HG03442 (cell line): ENCODE data around the gene AFF1.
A peak's percentile ranks its signal among the peaks of the same experiment; 100 is the strongest.

Source experiments
- ATAC-seq: cut with Tn5 transposase; IDR thresholded peaks from one replicate; pipeline ENCODE4 v1.9.1; 2021; ENCODE audit warnings: mild to moderate bottlenecking, moderate library complexity; ENCODE audit not compliant: unreplicated experiment

AFF1 gene

DNA sequence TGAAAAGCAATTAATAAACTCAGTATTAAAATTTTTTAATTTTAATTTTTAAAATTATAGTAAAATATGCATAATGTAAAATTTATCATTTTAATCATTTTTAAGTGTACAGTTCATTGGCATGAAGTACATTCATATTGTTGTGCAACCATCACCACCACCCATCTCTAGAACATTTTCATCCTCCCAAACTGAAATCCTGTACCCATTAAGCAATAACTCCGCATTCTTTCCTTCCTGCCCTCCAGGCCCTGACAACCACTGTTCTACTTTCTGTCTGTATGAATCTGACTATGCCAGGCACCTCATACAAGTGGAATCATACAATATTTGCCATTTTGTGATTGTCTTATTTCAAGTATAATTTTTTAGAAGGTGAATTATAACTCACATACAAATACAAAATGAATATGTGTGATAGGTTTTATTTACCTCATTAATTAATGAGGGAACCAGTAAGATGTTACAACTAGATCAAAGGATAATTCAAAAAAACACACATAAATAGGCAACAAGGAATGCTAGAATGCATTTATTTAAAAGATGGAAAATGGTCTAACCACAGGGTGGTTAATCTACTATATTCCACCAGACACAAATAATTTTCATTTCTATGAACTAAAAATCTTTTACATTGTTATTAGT, 13.1 kb upstream of the AFF1 start:
- no peak for ATAC-seq

- ATAC-seq, result no peak
Observed at GRCh38 chr4:86924811-86925210, 10.0 kb upstream of the AFF1 start.

DNA sequence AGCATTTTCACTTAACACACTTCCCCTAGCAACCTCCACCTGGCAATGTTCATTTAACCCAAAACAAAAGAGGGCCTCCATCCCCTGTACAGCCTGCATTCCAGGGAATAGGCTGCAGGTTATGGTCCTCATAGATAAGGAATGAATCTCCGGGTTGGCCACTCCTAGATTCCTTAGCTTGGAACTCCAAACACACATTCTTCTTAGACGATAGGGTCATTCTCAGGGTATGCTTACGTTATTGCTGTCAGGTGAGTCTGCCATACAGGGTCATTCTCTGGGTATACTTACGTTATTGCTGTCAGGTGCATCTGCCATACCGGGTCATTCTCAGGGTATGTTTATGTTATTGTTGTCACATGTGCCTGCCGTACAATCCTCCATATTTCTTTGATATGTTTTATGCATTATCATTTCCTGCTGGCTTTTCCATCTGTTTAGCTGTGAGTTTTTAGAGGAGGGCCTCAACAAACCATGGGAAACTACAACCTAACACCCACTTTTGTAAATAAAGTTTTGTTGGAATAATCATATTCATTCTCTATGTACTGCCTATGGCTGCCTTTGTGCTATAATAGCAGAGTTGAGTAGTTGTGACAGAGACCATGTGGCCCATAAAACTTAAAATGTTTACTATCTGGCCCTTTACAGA, 8.2 kb upstream of the AFF1 start:
- no peak for ATAC-seq

- peak; percentile 44 for ATAC-seq
Observed at GRCh38 chr4:86927843-86928395, 6.9 kb upstream of the AFF1 start.

GRCh38 chr4:86928400-86929255, 6.2 kb upstream of the AFF1 start:
- ATAC-seq, result peak; percentile 31

DNA sequence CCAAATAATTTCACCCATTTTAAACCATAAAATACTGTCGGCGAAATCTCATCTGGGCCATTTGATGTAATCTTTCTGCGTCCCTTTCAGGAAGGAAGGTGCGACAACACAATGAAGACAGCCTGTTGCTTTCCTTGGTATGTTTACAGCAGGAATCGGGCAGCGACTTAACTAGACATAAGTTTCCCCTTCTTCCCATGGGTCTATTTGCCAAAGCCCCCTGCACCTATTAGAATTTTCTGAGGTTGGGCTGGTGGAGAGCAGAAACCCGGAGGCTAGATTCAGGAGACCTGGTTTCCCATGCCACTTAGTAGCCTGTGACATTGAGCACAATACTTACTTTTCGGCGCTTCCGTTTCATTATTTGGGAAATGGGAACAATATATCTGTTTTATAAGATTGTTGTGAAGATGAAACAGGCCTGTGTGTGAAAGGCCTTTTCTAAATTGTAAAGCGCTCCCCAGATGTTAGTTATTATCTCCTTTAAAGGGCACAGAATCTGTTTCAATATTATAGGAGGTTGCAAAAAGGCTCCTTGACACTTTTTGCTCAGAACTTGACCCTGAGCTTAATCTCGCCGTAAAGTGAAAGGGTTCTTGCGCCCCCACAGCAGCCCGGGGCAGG, 552 bp upstream of the AFF1 start:
- no peak for ATAC-seq

GRCh38 chr4:86935566-86935852, 698 bp downstream of the AFF1 start:
- no peak for ATAC-seq

DNA sequence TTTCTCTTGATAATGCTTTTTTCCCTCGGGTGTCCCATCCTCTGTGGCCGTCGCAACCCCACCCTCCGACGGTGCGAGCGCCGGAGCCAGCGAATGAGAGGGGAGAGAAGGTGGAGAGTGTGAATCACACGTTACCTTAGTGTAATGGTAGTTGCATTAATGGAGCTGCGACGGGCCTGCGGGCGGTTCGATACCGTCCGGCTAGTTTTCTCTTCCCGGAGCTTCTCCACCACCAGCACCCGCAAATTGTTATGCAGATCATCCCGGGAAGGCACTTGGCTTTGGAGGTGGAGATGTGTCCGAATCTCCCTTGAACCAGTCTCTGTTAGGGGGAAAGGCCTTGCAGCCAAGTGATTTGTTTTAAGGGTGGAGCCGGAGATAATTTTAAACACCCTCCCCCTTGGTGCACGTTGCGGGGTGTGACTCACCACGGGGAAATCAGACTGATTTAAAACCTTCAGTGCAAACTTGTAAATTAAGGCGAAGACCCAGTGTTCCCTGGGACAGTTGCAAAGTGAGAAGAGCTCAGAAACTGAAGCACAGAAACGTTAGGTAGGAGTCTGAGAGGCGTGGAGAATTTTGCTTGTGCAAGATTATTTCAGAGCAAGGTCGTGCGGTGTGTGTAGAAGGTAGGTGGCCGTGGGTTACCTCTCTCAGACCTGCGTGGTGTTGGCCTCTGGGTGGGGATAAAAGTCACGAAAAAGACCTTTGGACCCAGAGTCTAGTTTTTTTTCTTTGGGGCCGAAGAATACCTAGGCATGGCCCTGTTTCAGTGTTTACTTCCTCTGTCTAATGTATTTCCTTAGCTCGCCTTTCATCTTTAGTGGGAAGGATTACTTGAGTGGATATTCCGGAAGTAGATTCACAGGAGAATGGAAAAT, 1.3 kb downstream of the AFF1 start:
- peak; percentile 28 for ATAC-seq

DNA sequence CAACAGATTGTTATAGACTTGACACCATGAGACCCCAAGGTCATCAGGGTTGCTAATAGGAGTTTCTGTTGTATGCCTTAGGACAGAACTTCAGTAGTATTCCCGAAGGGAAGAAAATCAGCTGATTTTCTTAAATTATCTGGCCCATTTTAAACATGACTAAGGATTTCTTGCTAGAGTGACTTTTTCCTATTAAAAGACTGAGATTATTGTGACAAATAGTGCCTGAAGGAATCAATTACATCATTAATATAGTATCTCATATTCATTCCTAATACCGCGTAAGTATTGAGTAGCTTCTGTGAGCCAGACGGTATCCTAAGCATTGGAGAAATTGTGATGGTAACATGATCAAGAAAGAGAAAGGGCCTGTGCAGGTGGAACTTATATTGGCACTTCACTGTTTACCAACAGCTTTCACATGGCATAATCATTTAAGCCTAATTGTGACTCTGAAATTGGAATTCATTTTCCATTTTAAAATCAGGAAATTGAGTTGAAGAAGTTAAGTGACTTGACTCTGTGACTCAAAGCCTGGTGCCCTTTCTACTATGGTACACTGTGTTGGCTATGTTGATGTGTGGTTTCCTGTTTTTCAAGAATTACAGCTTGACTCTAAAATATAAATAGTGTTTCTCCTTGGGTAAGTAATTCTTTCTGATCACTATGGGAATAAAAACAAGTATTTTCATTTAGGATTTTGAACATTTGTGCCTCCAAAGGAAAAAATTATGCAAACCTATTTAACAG, 4.1 kb downstream of the AFF1 start:
- no peak for ATAC-seq

DNA sequence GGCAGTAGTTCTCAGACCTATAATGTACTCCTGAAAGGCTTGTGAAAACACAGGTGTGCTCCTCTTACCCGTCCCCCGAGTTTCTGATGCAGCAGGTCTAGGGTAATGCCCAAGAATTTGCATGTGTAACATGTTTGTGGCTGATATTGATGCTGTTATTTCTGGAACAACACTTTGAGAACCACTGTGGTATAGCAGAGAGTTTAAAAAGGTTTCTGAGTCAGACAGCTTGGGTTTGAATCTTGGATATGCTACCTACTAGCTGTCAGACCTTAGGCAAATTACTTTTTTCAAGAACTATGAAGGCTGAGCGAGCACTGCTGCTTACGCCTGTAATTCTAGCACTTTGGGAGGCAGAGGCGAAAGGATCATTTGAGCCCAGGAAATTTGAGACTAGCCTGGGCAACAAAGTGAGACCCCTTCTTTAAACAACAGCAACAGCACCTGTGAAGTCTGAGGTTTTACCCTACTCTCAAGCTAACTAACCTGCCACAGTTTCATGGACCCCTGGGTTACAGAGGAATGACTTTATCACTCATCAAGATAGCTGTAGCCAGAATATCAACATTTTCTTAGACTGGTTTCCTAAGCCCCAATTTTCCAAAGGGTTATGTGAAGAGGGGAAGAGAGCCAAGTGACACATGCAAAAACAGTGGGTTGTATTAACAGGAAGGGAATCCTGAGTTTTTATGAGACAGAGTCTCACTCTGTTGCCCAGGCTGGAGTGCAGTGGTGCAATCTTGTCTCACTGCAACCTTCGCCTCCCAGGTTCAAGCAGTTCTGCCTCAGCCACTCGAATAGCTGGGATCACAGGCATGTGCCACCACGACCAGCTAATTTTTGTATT, 5.1 kb downstream of the AFF1 start:
- ATAC-seq, result peak; percentile 62

GRCh38 chr4:86940920-86941460, 6.2 kb downstream of the AFF1 start:
- no peak for ATAC-seq

DNA sequence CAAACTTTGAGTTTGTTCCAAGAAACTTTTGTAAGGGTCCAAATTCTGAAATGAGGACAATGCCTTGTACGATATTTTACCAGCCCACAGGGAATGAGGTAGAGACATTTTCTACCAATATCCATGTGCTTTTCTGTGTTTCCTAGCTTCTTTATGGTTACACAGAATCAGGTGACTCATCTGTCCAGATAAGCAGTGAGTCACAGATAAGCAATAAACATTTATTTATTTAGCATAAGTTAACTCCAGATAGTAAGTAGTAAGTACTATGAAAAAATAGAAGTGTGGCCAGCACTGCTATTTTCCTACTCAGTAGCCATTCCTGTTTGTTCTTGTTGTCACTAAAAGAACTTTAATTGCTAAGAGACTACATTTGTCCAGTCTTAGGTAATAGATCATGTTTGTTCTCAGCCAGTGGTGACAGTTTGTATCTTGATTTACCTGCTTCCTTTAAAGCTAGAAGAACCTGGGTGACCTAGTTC, 7.4 kb downstream of the AFF1 start:
- no peak for ATAC-seq

DNA sequence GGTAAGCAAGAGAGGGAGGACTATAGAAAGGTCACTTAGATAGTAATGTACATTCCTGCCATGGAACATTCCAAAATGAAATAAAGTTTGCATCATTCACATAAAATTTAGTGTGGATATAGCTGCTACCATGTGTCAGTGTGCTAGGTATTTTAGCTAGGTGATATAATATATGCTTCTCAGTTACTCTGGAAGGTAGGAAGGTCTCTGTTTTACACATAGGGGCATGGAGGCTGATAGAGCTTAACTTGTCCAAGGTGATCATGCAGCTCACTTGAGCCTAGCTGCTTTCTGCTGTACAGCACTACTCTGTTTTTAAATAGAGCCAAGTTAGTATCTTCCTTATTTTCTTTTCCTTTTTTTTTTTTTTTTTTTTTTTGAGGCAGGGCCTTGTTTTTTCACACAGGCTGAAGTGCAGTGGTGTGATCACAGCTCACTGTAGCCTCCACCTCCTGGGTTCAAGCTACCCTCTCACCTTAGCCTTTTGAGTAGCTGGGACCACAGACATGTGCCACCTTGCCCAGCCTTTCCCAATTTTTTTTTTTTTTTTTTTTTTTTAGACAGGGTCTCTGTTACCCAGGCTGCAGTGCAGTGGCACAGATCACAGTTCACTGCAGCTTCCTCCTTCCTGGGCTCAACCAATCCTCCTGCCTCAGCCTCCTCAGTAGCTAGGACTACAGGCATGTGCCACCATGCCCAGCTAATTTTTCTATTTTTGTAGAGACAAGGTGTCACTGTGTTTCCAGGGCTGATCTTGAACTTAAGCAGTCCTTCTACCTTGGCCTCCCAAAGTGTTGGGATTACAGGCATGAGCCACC, 10.4 kb downstream of the AFF1 start:
- no peak for ATAC-seq

GRCh38 chr4:86946868-86947500, 12.2 kb downstream of the AFF1 start:
- ATAC-seq, result no peak

DNA sequence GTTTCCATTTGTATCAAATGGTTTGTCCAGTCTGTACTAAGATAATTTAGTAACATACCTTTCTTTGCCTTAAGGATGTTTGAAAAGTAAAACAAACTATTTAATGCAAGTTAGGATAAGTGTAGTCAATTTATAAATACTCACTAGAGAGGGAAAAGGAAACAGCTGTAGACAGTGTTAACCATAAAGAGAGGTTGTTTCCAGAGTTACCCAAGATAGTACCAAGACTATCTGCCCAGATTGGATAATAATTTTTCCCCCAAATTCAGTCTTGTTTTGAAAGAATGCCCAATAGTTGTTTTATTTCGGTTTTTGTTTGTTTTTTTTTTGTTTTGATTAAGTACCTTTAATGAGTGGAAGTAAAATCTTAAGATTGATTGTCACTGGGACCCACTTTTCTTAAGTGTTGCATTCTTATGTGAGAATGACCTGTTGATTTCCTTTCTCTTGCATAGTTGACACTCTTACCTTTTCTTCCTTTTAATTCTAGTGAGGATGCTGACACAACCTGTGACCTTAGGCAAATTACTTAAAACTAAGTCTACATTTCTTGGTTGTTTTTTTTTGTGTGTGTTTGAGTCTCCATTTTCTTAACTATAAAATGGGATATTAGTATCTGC, 12.8 kb downstream of the AFF1 start:
- ATAC-seq, result no peak

DNA sequence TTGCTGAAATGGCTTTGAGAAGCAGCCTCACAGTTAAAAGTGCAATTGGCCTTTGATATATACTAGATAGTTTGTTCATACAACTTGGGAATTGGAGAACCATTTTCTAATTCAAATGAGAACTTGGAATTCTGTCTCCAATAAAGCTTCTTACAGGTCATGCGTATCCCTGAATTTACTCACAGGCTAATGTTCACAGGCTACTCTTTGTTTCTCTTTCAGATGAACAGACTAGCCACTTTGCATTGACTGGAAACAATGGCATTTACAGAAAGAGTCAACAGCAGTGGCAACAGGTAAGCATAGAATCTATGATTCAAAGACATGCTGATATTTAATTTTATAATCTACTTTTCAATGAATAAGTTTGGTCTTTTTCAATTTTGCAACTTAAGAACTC, 13.5 kb downstream of the AFF1 start:
- ATAC-seq, result peak; percentile 47
